Measurements from ENCODE around the gene PUS7.
"Not testable (repeated sequence)": the region's sequence is repeated elsewhere in the genome, so short reads cannot be mapped to it uniquely, and the experiment has no call there.

PUS7 gene, protein sequence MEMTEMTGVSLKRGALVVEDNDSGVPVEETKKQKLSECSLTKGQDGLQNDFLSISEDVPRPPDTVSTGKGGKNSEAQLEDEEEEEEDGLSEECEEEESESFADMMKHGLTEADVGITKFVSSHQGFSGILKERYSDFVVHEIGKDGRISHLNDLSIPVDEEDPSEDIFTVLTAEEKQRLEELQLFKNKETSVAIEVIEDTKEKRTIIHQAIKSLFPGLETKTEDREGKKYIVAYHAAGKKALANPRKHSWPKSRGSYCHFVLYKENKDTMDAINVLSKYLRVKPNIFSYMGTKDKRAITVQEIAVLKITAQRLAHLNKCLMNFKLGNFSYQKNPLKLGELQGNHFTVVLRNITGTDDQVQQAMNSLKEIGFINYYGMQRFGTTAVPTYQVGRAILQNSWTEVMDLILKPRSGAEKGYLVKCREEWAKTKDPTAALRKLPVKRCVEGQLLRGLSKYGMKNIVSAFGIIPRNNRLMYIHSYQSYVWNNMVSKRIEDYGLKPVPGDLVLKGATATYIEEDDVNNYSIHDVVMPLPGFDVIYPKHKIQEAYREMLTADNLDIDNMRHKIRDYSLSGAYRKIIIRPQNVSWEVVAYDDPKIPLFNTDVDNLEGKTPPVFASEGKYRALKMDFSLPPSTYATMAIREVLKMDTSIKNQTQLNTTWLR

DNA sequence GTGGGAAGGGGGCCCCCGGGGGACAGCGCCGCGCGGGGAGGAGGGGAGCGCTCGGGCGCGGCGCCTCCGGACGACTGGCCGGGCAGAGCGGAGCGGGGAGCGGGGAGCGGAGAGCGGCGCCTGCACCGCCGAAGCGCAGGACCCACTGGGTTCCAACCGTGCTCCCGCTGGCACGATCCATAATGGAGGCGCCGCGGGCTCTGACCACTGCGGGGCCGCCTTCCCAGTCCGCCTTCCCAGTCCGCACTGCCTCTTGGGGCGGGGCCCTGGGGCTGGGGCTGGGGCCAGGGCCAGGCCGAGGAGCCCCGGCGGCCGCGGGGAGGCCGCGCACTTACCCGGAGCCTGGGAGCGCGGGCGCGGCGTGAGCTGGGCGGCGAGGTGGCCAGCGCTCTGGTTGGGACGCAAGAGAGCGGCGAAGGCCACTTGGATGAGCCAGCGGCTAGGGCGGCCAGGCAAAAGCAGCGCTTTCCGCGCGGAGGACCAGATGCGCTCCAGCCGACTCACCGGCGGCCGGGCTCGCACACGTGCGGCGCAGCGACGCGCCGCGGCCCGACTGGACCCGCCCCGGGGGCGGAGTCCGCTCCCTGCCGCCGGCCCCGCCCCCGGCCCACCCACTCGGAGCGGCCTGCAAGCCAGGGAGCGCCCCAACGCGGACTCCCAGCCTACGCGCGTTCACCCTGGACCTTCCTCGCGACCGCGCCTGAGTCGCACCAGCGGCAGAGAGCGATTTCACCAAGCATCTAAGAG, at the start of gene PUS7:
TSS of gene PUS7 (minus strand) at position 555 of the 747 bp plus-strand sequence. CDS start 13,759 bp downstream, outside the sequence.
- peak; percentile 79 to 85 for DNase-seq

DNA sequence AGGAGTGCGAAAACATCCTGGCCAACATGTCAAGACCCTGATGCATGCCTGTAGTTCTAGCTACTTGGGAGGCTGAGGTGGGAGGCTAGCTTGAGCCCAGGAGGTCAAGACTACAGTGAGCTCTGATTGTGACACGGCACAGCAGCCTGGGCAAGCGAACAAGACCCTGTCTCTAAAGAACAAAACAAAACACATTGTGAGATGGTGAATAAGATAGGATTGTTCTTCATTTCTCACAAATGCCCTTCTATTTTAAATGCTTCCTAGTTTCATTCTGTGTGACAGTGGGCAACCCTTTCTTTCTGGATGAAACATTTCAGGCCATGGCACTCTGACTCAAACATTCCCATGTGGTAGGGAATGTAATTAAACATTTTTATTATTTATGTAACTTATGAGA, 45.8 kb upstream of the PUS7 start:
- no peak for DNase-seq

DNA sequence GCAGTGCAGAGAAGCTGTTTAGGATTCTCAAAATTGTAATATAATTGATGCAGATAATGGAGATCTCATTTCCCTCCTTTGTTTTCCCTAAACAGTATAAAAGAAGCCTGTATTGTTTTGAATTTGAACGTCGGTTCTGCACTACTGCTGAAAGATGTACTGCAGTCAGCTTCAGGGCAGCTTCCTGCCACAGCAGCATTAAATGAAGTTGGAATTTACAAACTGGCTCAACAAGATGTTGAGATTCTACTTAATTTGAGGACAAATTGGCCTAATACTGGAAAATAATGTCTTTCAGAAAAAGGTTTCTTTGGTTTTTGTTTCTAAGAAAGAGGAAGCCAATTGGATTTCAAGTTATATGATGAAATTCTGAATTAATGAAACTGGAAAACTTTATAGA, 45.0 kb upstream of the PUS7 start:
- DNase-seq = no peak

DNA sequence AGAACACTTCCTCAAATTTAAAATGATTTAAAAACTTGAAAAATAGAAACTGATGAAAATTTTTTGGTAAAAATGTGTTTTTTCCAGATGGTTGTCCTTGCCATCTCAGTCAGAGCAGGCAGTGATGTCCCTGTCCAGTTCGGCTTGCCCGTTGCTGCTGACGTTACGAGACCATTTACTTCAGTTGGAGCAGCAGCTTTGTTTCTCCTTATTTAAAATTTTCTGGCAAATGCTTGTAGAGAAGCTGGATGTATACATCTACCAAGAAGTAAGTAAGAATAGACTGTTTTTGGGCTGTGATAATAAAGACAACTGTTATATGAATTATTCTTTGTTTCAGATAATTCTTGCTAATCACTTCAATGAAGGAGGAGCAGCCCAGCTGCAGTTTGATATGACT, 43.1 kb upstream of the PUS7 start:
- no peak for DNase-seq

DNA sequence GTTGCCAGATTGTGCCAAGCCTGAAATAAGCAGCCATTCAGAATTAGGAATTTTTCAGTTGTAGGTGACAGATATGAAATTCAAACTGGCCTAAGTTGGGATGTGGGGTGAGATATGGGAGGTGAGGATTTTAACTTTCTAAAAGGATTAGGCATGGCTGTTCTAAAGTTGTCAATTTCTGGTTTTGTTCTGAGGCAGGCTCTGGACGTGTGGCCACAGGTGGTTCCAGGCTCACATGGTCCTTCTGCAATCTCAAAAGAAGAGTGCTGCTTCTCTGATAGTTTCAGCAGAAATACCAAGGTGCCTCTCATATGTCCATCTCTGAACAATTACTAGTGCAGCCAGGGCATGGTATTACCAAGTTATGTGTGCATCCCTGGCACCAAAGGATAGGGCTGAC, 37.9 kb upstream of the PUS7 start:
- DNase-seq = no peak

DNA sequence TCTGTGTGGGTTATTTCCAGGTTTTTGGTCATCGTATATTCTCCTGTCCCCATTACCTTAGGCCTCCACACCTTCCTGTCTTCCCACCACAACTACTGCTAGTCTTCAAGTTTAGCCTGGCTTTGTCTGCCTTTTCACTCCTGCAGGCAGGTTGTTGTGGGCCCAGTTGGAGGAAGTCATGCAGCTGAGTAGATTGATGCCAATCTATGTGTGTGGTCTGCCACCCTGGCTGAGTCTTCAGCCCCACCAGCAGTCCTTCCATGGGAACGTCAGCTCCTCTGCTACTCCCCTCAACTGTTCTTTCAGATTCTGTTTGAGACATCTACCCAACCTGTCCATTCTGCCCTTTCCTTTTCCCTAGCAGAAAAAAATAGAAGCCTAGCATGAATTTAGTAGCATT, 16.3 kb upstream of the PUS7 start:
- no peak for DNase-seq

GRCh38 chr7:105532709-105533460, 10.8 kb upstream of the PUS7 start:
- DNase-seq = no peak

DNA sequence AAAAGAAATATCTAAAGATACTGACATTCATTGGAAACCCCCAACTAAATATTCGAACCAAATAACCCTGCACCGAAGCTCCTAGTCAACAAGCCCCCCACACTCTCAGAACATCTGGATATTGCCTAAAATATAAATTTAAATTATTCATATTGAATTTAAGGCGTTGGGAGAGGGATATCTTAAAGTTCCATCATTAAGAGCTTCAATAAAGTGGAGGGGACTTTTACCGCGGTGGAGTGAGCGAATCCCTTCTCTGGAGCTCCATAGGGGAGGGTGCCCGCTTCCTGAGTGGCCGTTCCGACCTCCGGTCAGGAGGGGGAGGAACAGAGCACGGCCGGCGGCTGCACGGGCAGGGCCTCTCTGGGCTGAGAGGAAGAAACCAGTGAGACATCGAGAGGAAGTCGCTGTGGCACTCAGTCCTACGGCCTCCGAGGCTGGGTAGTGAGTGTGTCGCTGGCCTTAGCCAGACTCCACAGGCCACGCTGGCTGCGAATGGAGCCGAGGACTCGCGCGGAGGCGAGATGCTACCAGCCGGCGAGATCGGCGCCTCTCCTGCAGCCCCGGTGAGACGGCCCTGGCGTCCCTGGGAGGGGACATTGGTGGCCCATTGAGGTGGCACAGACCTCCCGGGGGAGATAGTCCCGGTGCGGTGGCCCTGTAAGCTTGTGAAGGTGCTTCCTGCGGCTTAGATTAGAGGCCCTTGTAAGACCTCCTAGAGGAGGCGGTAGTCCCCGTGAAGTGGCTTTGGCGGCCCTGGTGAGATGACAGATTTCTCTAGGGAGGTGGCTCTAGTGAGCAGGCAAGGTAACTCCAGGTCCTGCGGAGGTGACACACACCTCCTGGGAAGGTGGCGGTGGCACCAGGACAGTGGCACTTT, 10.0 kb upstream of the PUS7 start, which contains the start of gene RINT1:
TSS of gene RINT1 (plus strand) at position 410 of the 880 bp plus-strand sequence. CDS start at position 525, 115 bp downstream.
- peak; percentile 96 to 97 for DNase-seq

DNA sequence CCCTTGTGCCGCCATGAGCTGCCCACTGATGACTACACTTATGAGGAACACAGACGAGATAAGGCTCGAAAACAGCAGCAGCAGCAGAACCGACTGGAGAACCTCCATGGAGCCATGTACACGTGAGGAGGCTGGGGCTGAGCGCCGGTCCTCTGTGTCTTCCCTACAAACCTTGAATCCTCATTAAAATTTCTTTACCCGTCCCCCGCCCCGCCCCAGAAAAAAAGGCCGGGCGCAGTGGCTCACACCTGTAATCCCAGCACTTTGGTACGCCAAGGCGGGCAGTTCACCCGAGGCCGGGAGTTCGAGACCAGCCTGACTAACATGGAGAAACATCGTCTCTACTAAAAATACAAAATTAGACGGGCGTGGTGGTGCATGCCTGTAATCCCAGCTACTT, 8.5 kb upstream of the PUS7 start:
- DNase-seq = no peak

- no peak for DNase-seq
These were observed 8.1 kb upstream of the PUS7 start for GRCh38 chr7:105530126-105530525.

DNA sequence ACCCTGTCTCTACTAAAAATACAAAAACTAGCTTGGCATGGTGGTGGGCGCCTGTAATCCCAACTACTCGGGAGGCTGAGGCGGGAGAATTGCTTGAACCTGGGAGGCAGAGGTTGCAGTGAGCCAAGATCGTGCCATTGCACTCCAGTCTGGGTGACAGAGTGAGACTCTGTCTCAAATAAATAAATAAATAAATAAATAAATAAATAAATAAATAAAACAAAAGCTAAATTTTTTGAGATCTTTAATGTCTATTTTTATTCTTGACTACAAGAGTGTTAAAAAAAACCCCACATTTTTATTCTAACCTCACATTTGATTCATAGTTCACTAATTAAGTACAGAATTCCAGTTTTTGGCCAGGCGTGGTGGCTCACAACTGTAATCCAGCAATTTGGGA, 5.7 kb upstream of the PUS7 start:
- DNase-seq = not testable (repeated sequence)

DNA sequence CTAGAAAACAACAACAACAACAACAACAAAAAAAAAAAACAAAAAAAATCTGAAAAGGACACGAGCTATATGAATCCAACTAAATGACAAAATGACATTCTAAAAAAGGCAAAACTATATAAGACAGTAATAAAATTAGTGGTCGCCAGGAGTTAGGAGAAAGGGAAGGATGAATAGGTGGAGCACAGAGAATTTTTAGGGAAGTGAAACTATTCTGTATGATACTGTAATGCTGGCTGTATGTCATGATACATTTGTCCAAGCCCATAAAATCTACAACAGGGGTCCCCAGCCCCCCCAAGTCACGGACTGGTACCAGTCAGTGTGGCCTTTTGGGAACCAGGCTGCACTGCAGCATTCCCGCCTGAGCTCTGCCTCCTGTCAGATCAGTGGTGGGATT, 2.8 kb upstream of the PUS7 start:
- DNase-seq = no peak

GRCh38 chr7:105524423-105524822, 2.4 kb upstream of the PUS7 start:
- DNase-seq = not testable (repeated sequence)

DNA sequence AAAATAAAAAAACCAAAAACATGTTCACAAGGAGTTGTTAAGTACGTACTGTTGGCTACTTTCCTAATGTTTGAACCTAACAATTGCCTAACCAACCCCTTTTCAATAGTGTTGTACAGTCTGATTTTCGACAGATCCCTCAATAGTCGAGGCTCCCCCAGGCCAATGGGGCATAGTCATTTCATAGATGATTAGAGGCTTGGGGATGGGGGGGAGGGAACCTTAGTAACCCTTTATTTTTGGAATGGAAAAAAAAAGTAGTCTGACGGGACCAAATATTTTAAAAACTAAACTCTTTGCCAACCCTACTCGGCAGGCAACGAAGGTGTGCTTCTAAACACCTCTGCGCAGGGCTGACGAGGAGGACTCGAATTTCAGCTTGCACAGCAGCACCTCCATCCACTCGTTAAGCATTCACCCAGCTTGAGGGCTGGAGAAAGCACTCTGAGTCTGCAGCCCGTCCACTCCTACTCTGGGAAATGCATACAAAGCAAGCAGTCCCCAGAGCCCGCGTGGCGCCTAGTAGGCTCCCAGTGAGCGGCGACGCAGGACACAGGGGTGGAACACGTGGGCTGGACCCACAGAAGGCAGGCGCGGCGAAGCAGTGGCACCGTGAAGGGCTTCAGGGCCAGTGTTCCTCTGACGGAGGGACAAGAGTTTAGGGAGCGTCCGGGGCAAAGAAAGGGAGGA, 899 bp downstream of the PUS7 start:
- peak; percentile 29 to 48 for DNase-seq

- DNase-seq = not testable (repeated sequence)
These were observed 1.5 kb downstream of the PUS7 start for GRCh38 chr7:105520620-105521019.

DNA sequence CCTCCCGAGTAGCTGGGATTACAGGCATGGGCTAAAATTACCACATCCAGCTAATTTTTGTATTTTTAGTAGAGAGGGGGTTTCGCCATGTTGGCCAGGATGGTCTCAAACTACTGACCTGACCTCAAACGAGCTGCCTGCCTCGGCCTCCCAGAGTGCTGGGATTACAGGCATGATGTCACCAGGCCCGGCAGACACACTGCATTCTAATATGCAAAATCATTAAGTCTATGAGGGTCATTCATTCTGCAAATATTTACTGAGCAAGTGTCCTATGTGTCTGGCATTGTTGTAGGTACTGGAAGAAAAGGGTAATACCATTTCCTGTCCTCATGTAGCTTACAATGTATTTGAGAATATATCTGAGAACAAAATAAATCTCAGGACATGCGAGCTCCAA, 2.7 kb downstream of the PUS7 start:
- DNase-seq = no peak

DNA sequence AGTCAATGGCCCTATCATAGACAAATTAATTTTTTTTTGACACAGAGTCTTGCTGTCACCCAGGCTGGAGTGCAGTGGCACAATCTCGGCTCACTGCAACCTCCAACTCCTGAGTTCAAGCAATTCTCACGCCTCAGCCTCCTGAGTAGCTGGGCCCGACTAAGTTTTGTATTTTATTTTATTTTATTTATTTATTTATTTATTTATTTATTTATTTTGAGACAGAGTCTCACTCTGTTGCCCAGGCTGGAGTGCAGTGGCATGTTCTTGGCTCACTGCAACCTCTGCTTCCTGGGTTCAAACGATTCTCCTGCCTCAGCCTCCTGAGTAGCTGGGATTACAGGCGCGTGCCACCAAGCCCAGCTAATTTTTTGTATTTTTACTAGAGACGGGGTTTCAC, 6.5 kb downstream of the PUS7 start:
- DNase-seq = not testable (repeated sequence)

DNA sequence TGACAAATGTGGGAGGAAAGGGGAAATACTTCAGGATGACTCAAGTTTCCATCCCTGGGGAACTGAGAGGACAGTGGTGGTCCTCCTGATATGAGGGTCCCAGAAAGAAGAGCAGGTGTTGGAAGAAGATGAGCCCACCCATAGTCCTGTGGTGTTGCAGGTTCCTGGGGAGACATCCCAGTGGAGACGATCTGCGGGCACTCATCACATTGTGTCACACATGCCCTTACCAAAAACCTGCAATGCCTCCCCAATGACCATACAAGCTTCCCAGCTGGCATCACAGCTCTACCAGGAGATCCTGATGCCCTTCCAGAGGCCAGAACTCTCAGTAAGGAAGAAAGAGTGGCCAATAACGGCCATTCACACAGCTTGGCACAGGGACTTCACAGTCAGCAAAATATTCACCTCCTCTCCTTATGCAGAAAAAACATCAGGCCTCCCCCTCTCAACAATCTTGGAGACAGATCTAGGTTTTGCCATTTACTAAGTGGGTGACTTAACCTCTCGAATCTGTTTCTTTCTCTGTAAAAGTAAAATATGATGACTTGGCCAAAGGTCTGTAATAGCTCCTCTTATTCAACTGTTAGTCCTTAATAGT, 9.0 kb downstream of the PUS7 start:
- no peak for DNase-seq

DNA sequence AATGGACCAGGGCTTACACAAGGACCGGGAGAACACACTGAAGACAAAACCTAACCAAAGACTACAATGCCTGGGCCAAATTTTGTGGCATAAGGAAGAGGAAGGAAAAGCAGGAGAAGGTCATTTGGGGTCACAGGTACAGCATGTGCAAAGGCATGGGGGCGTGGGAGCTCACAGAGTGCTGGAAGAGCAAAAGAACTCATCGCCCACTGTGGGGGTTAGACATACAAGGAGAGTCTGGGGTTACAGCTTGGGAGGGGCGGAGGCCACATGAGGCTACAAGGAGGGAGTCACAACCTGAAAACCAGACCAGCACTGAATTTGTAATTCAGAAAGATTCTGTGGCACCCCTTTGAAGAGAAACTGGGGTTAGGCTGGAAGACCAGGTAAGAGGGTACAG, 9.7 kb downstream of the PUS7 start:
- DNase-seq = no peak

DNA sequence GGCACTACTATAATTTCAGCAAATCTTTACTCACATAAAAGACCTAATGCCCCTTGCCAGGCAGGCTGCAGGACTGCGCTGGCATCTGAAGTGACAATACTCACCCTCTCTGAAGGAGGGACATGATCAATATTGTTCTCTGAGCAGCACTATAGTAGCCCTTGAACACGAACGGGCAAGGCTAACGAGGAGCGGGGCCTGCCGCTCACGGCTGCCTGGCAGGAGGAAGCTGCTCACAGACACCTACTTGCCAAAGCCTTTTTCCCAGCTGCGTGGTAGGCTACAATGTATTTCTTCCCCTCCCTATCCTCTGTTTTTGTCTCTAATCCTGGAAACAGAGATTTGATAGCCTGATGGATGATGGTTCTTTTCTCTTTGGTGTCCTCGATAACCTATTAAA, 19.9 kb downstream of the PUS7 start:
- DNase-seq = no peak

DNA sequence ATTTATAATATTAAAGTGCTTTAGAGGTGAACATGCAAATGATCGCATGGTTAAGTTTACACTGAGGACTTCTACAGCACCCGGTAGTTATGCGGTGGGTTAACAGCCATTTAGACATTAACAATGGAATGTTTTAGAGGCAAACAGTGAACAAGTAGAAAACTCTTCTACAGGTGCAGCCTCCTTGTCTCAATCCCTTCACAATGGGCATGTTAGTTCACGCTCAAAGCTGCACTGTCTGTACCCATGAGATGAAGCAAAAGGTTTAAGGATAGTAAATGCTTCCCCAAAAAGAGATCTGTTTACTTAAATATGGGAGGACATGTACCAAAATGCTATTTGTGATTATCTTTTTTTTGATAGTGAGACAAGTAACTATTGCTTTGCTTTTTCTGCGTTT, 25.1 kb downstream of the PUS7 start:
- DNase-seq = no peak
